ENCODE measurements around the gene EPG5. TPM values are rescaled to one million over a fixed set of nuclear protein-coding genes. Genes with fewer than 3 reads are reported as not detected.

Gene EPG5
- total RNA-seq, 4 donors from 2014 or later, result 13.6 to 43.4 (median 21.8) TPM

- no peaks in the 10 kb centered on the region for H3K27me3 ChIP-seq
- H3K36me3 ChIP-seq, result no peaks in the 10 kb centered on the region
- no peak for DNase-seq
- H3K4me3 ChIP-seq, result no peak overlapping the region
- H3K27ac ChIP-seq, result no peak overlapping the region
- peaks cover 0 to 4% of the 10 kb centered on the region in 2 donors for H3K4me1 ChIP-seq
- TF ChIP-seq POLR2A (IDR thresholded peaks at IDR 0.05) (no peak), CTCF (IDR thresholded peaks at IDR 0.05) (no peak)
- H3K9me3 ChIP-seq, result no peaks in the 10 kb centered on the region
- intact Hi-C loops (cut with DNase I; ENCODE audit: low total_unique reads), result no loop called here
Observed at GRCh38 chr18:45916302-45916701, 50.8 kb downstream of the EPG5 start.

- intact Hi-C loops (cut with DNase I; ENCODE audit: low total_unique reads), result no loop called here
- H3K4me3 ChIP-seq, result no peak overlapping the region
- H3K4me1 ChIP-seq, result no peaks in the 10 kb centered on the region
- no peak overlapping the region for H3K27ac ChIP-seq
- no peaks in the 10 kb centered on the region for H3K36me3 ChIP-seq
- H3K27me3 ChIP-seq, result no peaks in the 10 kb centered on the region
- DNase-seq, result no peak
- TF ChIP-seq CTCF (IDR thresholded peaks at IDR 0.05) (no peak), POLR2A (IDR thresholded peaks at IDR 0.05) (no peak)
- no peaks in the 10 kb centered on the region for H3K9me3 ChIP-seq
Observed at GRCh38 chr18:45913276-45913675, 53.9 kb downstream of the EPG5 start.

- TF ChIP-seq POLR2A (IDR thresholded peaks at IDR 0.05) (no peak), CTCF (IDR thresholded peaks at IDR 0.05) (peak; percentile 21 to 34 (median 24))
- no peak overlapping the region for H3K4me3 ChIP-seq
- H3K9me3 ChIP-seq, result no peaks in the 10 kb centered on the region
- intact Hi-C loops (cut with DNase I; ENCODE audit: low total_unique reads), result no loop called here
- H3K4me1 ChIP-seq, result no peaks in the 10 kb centered on the region
- H3K27me3 ChIP-seq, result no peaks in the 10 kb centered on the region
- no peaks in the 10 kb centered on the region for H3K36me3 ChIP-seq
- H3K27ac ChIP-seq, result no peak overlapping the region
- no peak for DNase-seq
Observed at GRCh38 chr18:45910405-45911023, 56.6 kb downstream of the EPG5 start.

GRCh38 chr18:45901654-45902210 is 65.4 kb downstream of the EPG5 start:
- TF ChIP-seq POLR2A (IDR thresholded peaks at IDR 0.05), result no peak
- no peak for TF ChIP-seq CTCF (IDR thresholded peaks at IDR 0.05)
- Histone ChIP-seq H3K9me3 (no peaks in the 10 kb centered on the region), H3K4me1 (no peaks in the 10 kb centered on the region), H3K27ac (no peak overlapping the region), H3K4me3 (no peak overlapping the region), H3K27me3 (no peaks in the 10 kb centered on the region), H3K36me3 (no peaks in the 10 kb centered on the region)
- no peak for DNase-seq
- intact Hi-C loops (cut with DNase I; ENCODE audit: low total_unique reads), result no loop called here

GRCh38 chr18:45900623-45901022 is 66.5 kb downstream of the EPG5 start:
- no peaks in the 10 kb centered on the region for H3K36me3 ChIP-seq
- intact Hi-C loops (cut with DNase I; ENCODE audit: low total_unique reads), result no loop called here
- TF ChIP-seq POLR2A (IDR thresholded peaks at IDR 0.05), result no peak
- no peak for TF ChIP-seq CTCF (IDR thresholded peaks at IDR 0.05)

More at GRCh38 chr18:45900623-45901022, 66.5 kb downstream of the EPG5 start:
- Histone ChIP-seq H3K4me3 (no peak overlapping the region), H3K4me1 (no peaks in the 10 kb centered on the region), H3K27me3 (no peaks in the 10 kb centered on the region), H3K27ac (no peak overlapping the region), H3K9me3 (no peaks in the 10 kb centered on the region)
- DNase-seq, result no peak
